Osteocyte (in vitro differentiated cells): ENCODE measurements around the gene MCTP2. TPM values are rescaled to one million over a fixed set of nuclear protein-coding genes. Genes with fewer than 3 reads are reported as not detected.
"Not testable (repeated sequence)": the region's sequence is repeated elsewhere in the genome, so short reads cannot be mapped to it uniquely, and the experiment has no call there.

Experiments used
- DNase-seq: peaks from one replicate; pipeline ENCODE4 v3.0.0; 2021; ENCODE audit warnings: mixed read lengths; ENCODE audit not compliant: unreplicated experiment; ENCODE audit errors: extremely low spot score
- H3K27ac Mint-ChIP-seq: one replicate; pipeline ENCODE4 v1.8.0; 2021; ENCODE audit warnings: mild to moderate bottlenecking, mixed read lengths; ENCODE audit not compliant: unreplicated experiment
- H3K27me3 Mint-ChIP-seq: one replicate; pipeline ENCODE4 v1.8.0; 2021; ENCODE audit warnings: mixed read lengths; ENCODE audit not compliant: unreplicated experiment
- H3K36me3 Mint-ChIP-seq: one replicate; pipeline ENCODE4 v1.8.0; 2021; ENCODE audit warnings: mixed read lengths; ENCODE audit not compliant: unreplicated experiment
- H3K4me1 Mint-ChIP-seq: one replicate; pipeline ENCODE4 v1.8.0; 2021; ENCODE audit warnings: mixed read lengths; ENCODE audit not compliant: unreplicated experiment
- H3K4me3 Mint-ChIP-seq: one replicate; pipeline ENCODE4 v1.8.0; 2021; ENCODE audit warnings: mild to moderate bottlenecking, moderate library complexity, mixed read lengths; ENCODE audit not compliant: unreplicated experiment
- H3K9me3 Mint-ChIP-seq: one replicate; pipeline ENCODE4 v1.8.0; 2021; ENCODE audit warnings: mixed read lengths; ENCODE audit not compliant: unreplicated experiment
- CTCF ChIP-seq: fragments of 200-600 bp; sonication (generic); IDR thresholded peaks from 2 replicates; pipeline ENCODE4 v1.5.0; 2021; ENCODE audit warnings: antibody characterized with exemption, mild to moderate bottlenecking, moderate library complexity
- total RNA-seq: library from RNA; stranded (reverse); gene quantifications from 2 replicates; pipeline ENCODE4 v1.2.1, GENCODE V29; 2021

Gene MCTP2
- total RNA-seq, 1 donor from 2014 or later = 0.32 TPM

GRCh38 chr15:94253742-94254141 lies 22.4 kb downstream of the MCTP2 start:
- no peaks in the 10 kb centered on the region for H3K9me3 Mint-ChIP-seq
- H3K36me3 Mint-ChIP-seq = no peaks in the 10 kb centered on the region
- H3K4me3 Mint-ChIP-seq = no peak overlapping the region
- H3K27ac Mint-ChIP-seq = no peak overlapping the region
- no peaks in the 10 kb centered on the region for H3K27me3 Mint-ChIP-seq
- H3K4me1 Mint-ChIP-seq = no peaks in the 10 kb centered on the region
- TF ChIP-seq CTCF = no peak
- DNase-seq = no peak

- TF ChIP-seq CTCF = no peak
- no peak for DNase-seq
- no peaks in the 10 kb centered on the region for H3K9me3 Mint-ChIP-seq
- no peaks in the 10 kb centered on the region for H3K36me3 Mint-ChIP-seq
- no peak overlapping the region for H3K27ac Mint-ChIP-seq
- H3K27me3 Mint-ChIP-seq = no peaks in the 10 kb centered on the region
- H3K4me1 Mint-ChIP-seq = no peaks in the 10 kb centered on the region
- H3K4me3 Mint-ChIP-seq = no peak overlapping the region
These were observed 24.2 kb downstream of the MCTP2 start for GRCh38 chr15:94255540-94255939.

GRCh38 chr15:94256511-94256910 lies 25.1 kb downstream of the MCTP2 start:
- no peak for TF ChIP-seq CTCF
- H3K36me3 Mint-ChIP-seq = no peaks in the 10 kb centered on the region

GRCh38 chr15:94257776-94258175 lies 26.4 kb downstream of the MCTP2 start:
- not testable (repeated sequence) for H3K27ac Mint-ChIP-seq, DNase-seq, H3K9me3 Mint-ChIP-seq, H3K36me3 Mint-ChIP-seq, H3K27me3 Mint-ChIP-seq, H3K4me3 Mint-ChIP-seq, H3K4me1 Mint-ChIP-seq

More at GRCh38 chr15:94256511-94256910, 25.1 kb downstream of the MCTP2 start:
- Mint-ChIP-seq H3K27ac (no peak overlapping the region), H3K27me3 (no peaks in the 10 kb centered on the region), H3K4me3 (no peak overlapping the region), H3K4me1 (no peaks in the 10 kb centered on the region), H3K9me3 (no peaks in the 10 kb centered on the region)
- DNase-seq = no peak

- H3K27me3 Mint-ChIP-seq = no peaks in the 10 kb centered on the region
- no peak overlapping the region for H3K27ac Mint-ChIP-seq
- no peaks in the 10 kb centered on the region for H3K4me1 Mint-ChIP-seq
- no peaks in the 10 kb centered on the region for H3K9me3 Mint-ChIP-seq
- DNase-seq = no peak
- no peak overlapping the region for H3K4me3 Mint-ChIP-seq
- TF ChIP-seq CTCF = no peak
- H3K36me3 Mint-ChIP-seq = no peaks in the 10 kb centered on the region
These were observed 26.9 kb downstream of the MCTP2 start for GRCh38 chr15:94258246-94258645.

- no peak for DNase-seq
- Mint-ChIP-seq H3K27ac (no peak overlapping the region), H3K36me3 (no peaks in the 10 kb centered on the region), H3K4me1 (no peaks in the 10 kb centered on the region), H3K9me3 (no peaks in the 10 kb centered on the region), H3K4me3 (no peak overlapping the region), H3K27me3 (no peaks in the 10 kb centered on the region)
- TF ChIP-seq CTCF = no peak
These were observed 27.9 kb downstream of the MCTP2 start for GRCh38 chr15:94259121-94259751.
